Testis (tissue), 2 donors: ENCODE data around the gene PLEKHA8.

Source experiments
- CTCF ChIP-seq, 3 experiments: fragments of 450-650 bp in 2 of 3; fragments of 200-600 bp in 1 of 3; sonication (generic) in 1 of 3; IDR thresholded peaks; one replicate each; pipeline ENCODE4 v1.5.1; 2016 to 2019; ENCODE audit warnings: antibody characterized with exemption in 3 of 3, mild to moderate bottlenecking in 2 of 3, moderate library complexity in 1 of 3
- POLR2A ChIP-seq: fragments of 450-650 bp; IDR thresholded peaks from one replicate; pipeline ENCODE4 v1.6.1; 2017; ENCODE audit warnings: antibody characterized with exemption, mild to moderate bottlenecking, moderate library complexity

DNA sequence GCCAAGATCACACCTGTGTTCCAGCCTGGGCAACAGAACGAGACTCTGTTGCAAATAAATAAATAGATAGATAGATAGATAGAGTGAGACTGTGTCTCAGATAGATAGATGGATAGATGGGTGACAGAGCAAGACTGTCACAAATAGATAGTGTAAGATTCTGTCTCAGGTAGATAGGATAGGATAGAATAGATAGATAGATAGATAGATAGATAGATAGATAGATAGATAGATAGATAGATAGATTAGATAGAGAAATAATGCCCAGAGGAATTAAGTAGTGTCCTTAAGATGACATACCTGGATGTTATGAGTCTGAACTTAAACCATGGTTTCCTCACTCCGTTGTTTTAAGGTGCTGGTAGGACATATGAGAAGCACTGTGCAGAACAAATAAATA is 8.0 kb downstream of the PLEKHA8 start:
- TF ChIP-seq POLR2A (no peak), CTCF (IDR thresholded peaks at IDR 0.05) (no peak)
